Left cardiac atrium (tissue), 4 donors: ENCODE measurements around the gene SIAH3. TPM values are rescaled to one million over a fixed set of nuclear protein-coding genes. Genes with fewer than 3 reads are reported as not detected.

Experiments used
- ATAC-seq, 2 donors: fragments of 200-7000 bp; cut with Tn5 transposase; one replicate each; pipeline ENCODE4 v1.9.1; 2020; ENCODE audit warnings: mild to moderate bottlenecking in 2 of 2, moderate library complexity in 2 of 2
- DNase-seq: peaks from one replicate; pipeline ENCODE4 v3.0.0-alpha.2; 2020
- intact Hi-C, 2 donors: fragments of 100-400 bp; cut with DNase I; formaldehyde crosslinking; loops; one replicate each; pipeline versions ENCODE4 v1.14.1 to v1.15.1; 2022 to 2023
- total RNA-seq, 2 donors: library from RNA; stranded (reverse); fragmentation: NEBNext Ultra II Directional; extraction: Animal tissue kit (Norgen Biotek cat#: 25700); gene quantifications; one replicate each; pipeline ENCODE4 v1.2.1, GENCODE V29; 2021
- donor health status: DM: no; HTN: yes; CAD: no.
- donor health status: DM: no; HTN: yes; CAD: no; lungs with severe emphysema.
- donor health status: DM: yes; HTN: yes; CAD: no.
- donor health status: Dilated cardiomyopathy.

The SIAH3 gene
- total RNA-seq, 2 donors from 2014 or later: not detected

GRCh38 chr13:45865414-45865813 is 13.9 kb upstream of the SIAH3 start:
- intact Hi-C loops: no loop called here
- DNase-seq (no peak), ATAC-seq (no peak)

GRCh38 chr13:45863709-45864590 is 12.4 kb upstream of the SIAH3 start:
- no peak for DNase-seq
- intact Hi-C loops: no loop called here
- ATAC-seq: no peak

- no peak for ATAC-seq
- intact Hi-C loops: no loop called here
- DNase-seq: no peak
These were observed 9.8 kb upstream of the SIAH3 start for GRCh38 chr13:45861322-45861721.

- no peak for ATAC-seq
- DNase-seq: no peak
- intact Hi-C loops: no loop called here
These were observed 8.7 kb upstream of the SIAH3 start for GRCh38 chr13:45860240-45860639.

GRCh38 chr13:45859705-45860104 is 8.2 kb upstream of the SIAH3 start:
- intact Hi-C loops: no loop called here
- ATAC-seq (no peak), DNase-seq (no peak)

GRCh38 chr13:45852494-45852893 is 941 bp upstream of the SIAH3 start:
- no peak for ATAC-seq

GRCh38 chr13:45851956-45852355 is 403 bp upstream of the SIAH3 start:
- intact Hi-C loops: no loop called here
- DNase-seq (no peak), ATAC-seq (no peak)

More at GRCh38 chr13:45852494-45852893, 941 bp upstream of the SIAH3 start:
- DNase-seq: no peak
- intact Hi-C loops: no loop called here

GRCh38 chr13:45850027-45850613 is 1.4 kb downstream of the SIAH3 start:
- DNase-seq: no peak
- no peak for ATAC-seq
- intact Hi-C loops: no loop called here

GRCh38 chr13:45849408-45849807 is 2.1 kb downstream of the SIAH3 start:
- ATAC-seq (no peak), DNase-seq (no peak)
- intact Hi-C loops: no loop called here

- ATAC-seq: peak; percentile 55 to 61
- DNase-seq: no peak
- intact Hi-C loops: no loop called here
These were observed 3.9 kb downstream of the SIAH3 start for GRCh38 chr13:45847554-45848224.

- DNase-seq (no peak), ATAC-seq (no peak)
- intact Hi-C loops: no loop called here
These were observed 4.9 kb downstream of the SIAH3 start for GRCh38 chr13:45846681-45847080.

GRCh38 chr13:45838171-45838745 is 13.3 kb downstream of the SIAH3 start:
- ATAC-seq (no peak), DNase-seq (no peak)
- intact Hi-C loops: no loop called here

- no peak for DNase-seq
- intact Hi-C loops: no loop called here
- ATAC-seq: no peak
These were observed 14.4 kb downstream of the SIAH3 start for GRCh38 chr13:45837111-45837510.

- intact Hi-C loops: no loop called here
- ATAC-seq (no peak), DNase-seq (no peak)
These were observed 17.1 kb downstream of the SIAH3 start for GRCh38 chr13:45834411-45834994.

- ATAC-seq (peak; percentile 88 to 97), DNase-seq (peak; percentile 54)
- intact Hi-C loops: no loop called here
These were observed 17.7 kb downstream of the SIAH3 start for GRCh38 chr13:45833663-45834375.

- DNase-seq (no peak), ATAC-seq (peak in 1 of 2 donors; percentile 6)
- intact Hi-C loops: no loop called here
These were observed 18.3 kb downstream of the SIAH3 start for GRCh38 chr13:45833242-45833641.

GRCh38 chr13:45831851-45832250 is 19.7 kb downstream of the SIAH3 start:
- intact Hi-C loops: no loop called here
- no peak for ATAC-seq
- DNase-seq: no peak

- no peak for DNase-seq
- no peak for ATAC-seq
- intact Hi-C loops: no loop called here
These were observed 21.4 kb downstream of the SIAH3 start for GRCh38 chr13:45830121-45830520.
